Measurements from ENCODE around the gene ACO2.

ACO2 gene

GRCh38 chr22:41491374-41492100 lies 22.6 kb downstream of the ACO2 start:
- DNase-seq = no peak

GRCh38 chr22:41498303-41498835 lies 29.5 kb downstream of the ACO2 start:
- DNase-seq = no peak

GRCh38 chr22:41499624-41500280 lies 30.8 kb downstream of the ACO2 start:
- no peak for DNase-seq

- no peak for DNase-seq
Measured at GRCh38 chr22:41500303-41500702, 31.4 kb downstream of the ACO2 start.

- no peak for DNase-seq
Measured at GRCh38 chr22:41501209-41501608, 32.3 kb downstream of the ACO2 start.

- no peak for DNase-seq
Measured at GRCh38 chr22:41504397-41504796, 35.5 kb downstream of the ACO2 start.

- DNase-seq = no peak
Measured at GRCh38 chr22:41504816-41505215, 35.9 kb downstream of the ACO2 start.

- no peak for DNase-seq
Measured at GRCh38 chr22:41505511-41506220, 36.7 kb downstream of the ACO2 start.

GRCh38 chr22:41507330-41508063 lies 38.6 kb downstream of the ACO2 start:
- no peak for DNase-seq

GRCh38 chr22:41508770-41509170 lies 39.9 kb downstream of the ACO2 start:
- no peak for DNase-seq

GRCh38 chr22:41511521-41511968 lies 42.6 kb downstream of the ACO2 start:
- no peak for DNase-seq

- no peak for DNase-seq
Measured at GRCh38 chr22:41512421-41513194, 43.7 kb downstream of the ACO2 start.

- no peak for DNase-seq
Measured at GRCh38 chr22:41513391-41513790, 44.5 kb downstream of the ACO2 start.

- no peak for DNase-seq
Measured at GRCh38 chr22:41516462-41516861, 47.5 kb downstream of the ACO2 start.

- no peak for DNase-seq
Measured at GRCh38 chr22:41517172-41518047, 48.5 kb downstream of the ACO2 start.

- DNase-seq = no peak
Measured at GRCh38 chr22:41518048-41518347, 49.1 kb downstream of the ACO2 start.

- no peak for DNase-seq
Measured at GRCh38 chr22:41521126-41521525, 52.2 kb downstream of the ACO2 start.

GRCh38 chr22:41522813-41523212 lies 53.9 kb downstream of the ACO2 start:
- DNase-seq = no peak

GRCh38 chr22:41523464-41524221 lies 54.7 kb downstream of the ACO2 start:
- DNase-seq = no peak

GRCh38 chr22:41524251-41524661 lies 55.3 kb downstream of the ACO2 start:
- DNase-seq = no peak

All from NK-92 treated with Interleukin-12 subunit alpha and Interleukin-12 subunit beta, amount 100 ng/mL, for 24 hours (cell line).